Fibroblast of lung (primary cell): ENCODE results near the gene TMEM109.

Source experiments
- EZH2 ChIP-seq: IDR thresholded peaks from 2 replicates; pipeline ENCODE4 v1.5.1; 2012; ENCODE audit warnings: low read length, control low read depth, mild to moderate bottlenecking; ENCODE audit errors: missing control alignments
- TF ChIP-seq, protein P1 (sequence below), 2 donors: IDR thresholded peaks in 1 of 2; conservative IDR thresholded peaks in 1 of 2; 1 replicate in 1 of 2; 2 replicates in 1 of 2; pipeline ENCODE4 v1.5.1; 2011 to 2012; ENCODE audit warnings: low read length in 2 of 2, control low read depth in 1 of 2, inconsistent platforms in 1 of 2, low read depth in 1 of 2, mild to moderate bottlenecking in 1 of 2

DNA sequence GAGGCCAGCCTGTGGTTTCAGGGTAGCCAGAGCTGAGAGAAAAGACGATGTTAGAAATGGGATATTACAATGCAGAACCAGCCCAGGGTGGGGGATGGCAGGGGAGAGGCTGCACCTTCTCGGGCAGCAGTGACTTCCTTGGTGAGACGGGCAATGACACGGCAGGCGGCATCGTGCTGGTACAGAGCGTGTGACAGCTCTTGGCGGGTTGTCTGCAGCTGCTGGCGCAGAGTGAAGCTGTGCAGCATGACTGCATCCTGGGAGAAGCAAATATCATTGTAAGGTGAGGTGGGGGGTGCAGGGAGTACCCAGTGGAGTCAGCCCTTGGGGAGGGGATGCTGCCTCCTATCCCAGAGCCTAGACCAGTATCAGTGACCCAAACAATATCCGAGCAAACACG lies 11.3 kb upstream of the TMEM109 start:
- TF ChIP-seq, protein P1, sequence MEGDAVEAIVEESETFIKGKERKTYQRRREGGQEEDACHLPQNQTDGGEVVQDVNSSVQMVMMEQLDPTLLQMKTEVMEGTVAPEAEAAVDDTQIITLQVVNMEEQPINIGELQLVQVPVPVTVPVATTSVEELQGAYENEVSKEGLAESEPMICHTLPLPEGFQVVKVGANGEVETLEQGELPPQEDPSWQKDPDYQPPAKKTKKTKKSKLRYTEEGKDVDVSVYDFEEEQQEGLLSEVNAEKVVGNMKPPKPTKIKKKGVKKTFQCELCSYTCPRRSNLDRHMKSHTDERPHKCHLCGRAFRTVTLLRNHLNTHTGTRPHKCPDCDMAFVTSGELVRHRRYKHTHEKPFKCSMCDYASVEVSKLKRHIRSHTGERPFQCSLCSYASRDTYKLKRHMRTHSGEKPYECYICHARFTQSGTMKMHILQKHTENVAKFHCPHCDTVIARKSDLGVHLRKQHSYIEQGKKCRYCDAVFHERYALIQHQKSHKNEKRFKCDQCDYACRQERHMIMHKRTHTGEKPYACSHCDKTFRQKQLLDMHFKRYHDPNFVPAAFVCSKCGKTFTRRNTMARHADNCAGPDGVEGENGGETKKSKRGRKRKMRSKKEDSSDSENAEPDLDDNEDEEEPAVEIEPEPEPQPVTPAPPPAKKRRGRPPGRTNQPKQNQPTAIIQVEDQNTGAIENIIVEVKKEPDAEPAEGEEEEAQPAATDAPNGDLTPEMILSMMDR (conservative IDR thresholded peaks at IDR 0.05 in 1 of 2, IDR thresholded peaks at IDR 0.05 in 1 of 2; ENCODE audit: low read depth in 1 of 2, low read length in 2 of 2), result no peak
- no peak for TF ChIP-seq EZH2
